Fibroblast of skin of right quadriceps (primary cell): ENCODE data around the gene HRH3.

Experiments
- DNase-seq: peaks from one replicate; pipeline ENCODE4 v3.0.0-alpha.2; 2013

The HRH3 gene

GRCh38 chr20:62174021-62174804, 45.9 kb downstream of the HRH3 start:
- no peak for DNase-seq

DNA sequence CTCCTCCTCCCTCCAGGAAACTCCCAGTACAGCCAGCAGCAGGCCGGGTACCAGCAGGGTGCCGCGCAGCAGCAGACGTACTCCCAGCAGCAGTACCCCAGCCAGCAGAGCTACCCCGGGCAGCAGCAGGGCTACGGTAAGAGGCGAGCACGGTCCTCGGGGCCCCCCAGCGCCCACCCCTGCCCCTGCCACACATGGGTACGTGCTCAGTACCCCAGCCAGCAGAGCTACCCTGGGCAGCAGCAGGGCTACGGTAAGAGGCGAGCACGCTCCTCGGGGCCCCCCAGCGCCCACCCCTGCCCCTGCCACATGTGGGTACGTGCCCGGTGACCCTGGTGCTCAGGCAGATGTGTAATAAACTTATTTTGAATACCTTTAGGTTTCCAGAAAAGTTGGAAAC, 47.4 kb downstream of the HRH3 start:
- DNase-seq, result no peak

DNA sequence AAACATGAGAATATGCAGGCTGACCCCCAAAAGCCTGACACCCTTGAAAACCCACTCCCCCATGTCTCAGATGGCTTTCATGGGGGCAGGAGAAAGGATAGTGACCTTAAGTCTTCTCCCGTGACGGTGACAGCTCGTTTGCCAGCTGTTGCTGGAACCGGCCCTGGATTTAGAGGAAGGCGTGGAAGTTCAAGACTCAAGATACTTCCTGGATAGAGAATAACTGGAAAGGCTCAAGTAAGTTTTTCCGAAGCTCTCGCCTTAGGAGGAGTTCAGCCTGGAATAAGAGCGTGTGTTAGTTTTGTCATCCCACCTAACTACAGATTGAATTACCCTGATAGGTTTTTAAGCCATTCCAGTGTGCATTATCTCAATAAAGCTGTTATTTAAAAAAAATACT, 48.8 kb downstream of the HRH3 start:
- no peak for DNase-seq

DNA sequence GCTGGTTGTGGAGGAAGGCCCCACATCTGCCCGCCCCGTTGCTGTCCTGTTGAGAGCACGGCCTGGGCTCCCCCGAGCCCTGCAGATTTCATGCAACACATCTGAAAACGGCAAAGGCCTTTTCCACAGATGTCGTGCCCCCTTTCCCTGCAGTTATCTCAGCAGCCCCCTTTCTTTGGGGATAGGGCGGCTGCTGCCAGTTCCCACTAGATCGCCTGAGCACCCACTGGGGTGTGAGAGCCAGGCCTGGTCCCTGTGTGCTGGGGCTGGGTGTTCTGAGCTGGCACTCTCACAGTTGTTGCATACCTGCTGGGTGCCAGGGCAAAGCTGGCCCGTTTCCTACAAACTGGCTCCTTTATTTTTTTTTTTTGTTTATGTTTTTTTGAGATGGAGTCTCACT, 49.5 kb downstream of the HRH3 start:
- no peak for DNase-seq

- DNase-seq, result no peak
These were observed 51.1 kb downstream of the HRH3 start for GRCh38 chr20:62168890-62169435.

GRCh38 chr20:62168061-62168460, 52.0 kb downstream of the HRH3 start:
- DNase-seq, result no peak

GRCh38 chr20:62167474-62167873, 52.6 kb downstream of the HRH3 start:
- DNase-seq, result no peak

- DNase-seq, result no peak
These were observed 54.2 kb downstream of the HRH3 start for GRCh38 chr20:62165762-62166399.
